MCF 10A (cell line): ENCODE results near the gene BNIP2. TPM values are rescaled to one million over a fixed set of nuclear protein-coding genes. Genes with fewer than 3 reads are reported as not detected.

Experiments
- BruUV-seq: library from RNA; stranded (reverse); fragments of 400-500 nt; replicated peaks from 2 replicates; lab custom pipeline; 2021; lab: Mats Ljungman, UMichigan
- CTCF ChIA-PET: fragments of 300-600 bp; sonication (Branson Sonifier 250); formaldehyde crosslinking; extraction: SDS; loops from one replicate; lab custom pipeline; 2021; ENCODE audit warnings: antibody characterized with exemption, inconsistent platforms; lab: Yijun Ruan, JAX
- POLR2A ChIA-PET: fragments of 300-600, 350-650 bp; sonication (Branson Sonifier 250); formaldehyde crosslinking; extraction: SDS; loops from one replicate; lab custom pipeline; 2020; ENCODE audit warnings: antibody characterized with exemption, inconsistent platforms; lab: Yijun Ruan, JAX
- DNase-seq: peaks from one replicate; pipeline ENCODE4 v3.0.0-alpha.2; 2018; ENCODE audit not compliant: unreplicated experiment
- H3K27ac Mint-ChIP-seq: one replicate; pipeline ENCODE4 v1.8.0; 2022; ENCODE audit warnings: mild to moderate bottlenecking, low read depth, mixed read lengths; ENCODE audit not compliant: unreplicated experiment
- H3K27me3 Mint-ChIP-seq: one replicate; pipeline ENCODE4 v1.8.0; 2022; ENCODE audit warnings: mixed read lengths; ENCODE audit not compliant: insufficient read depth, unreplicated experiment
- H3K36me3 Mint-ChIP-seq: one replicate; pipeline ENCODE4 v1.8.0; 2022; ENCODE audit warnings: mild to moderate bottlenecking, moderate library complexity, mixed read lengths; ENCODE audit not compliant: insufficient read depth, unreplicated experiment
- H3K4me1 Mint-ChIP-seq: one replicate; pipeline ENCODE4 v1.8.0; 2022; ENCODE audit warnings: mixed read lengths; ENCODE audit not compliant: insufficient read depth, unreplicated experiment
- H3K4me3 Mint-ChIP-seq: one replicate; pipeline ENCODE4 v1.8.0; 2022; ENCODE audit warnings: mild to moderate bottlenecking, moderate library complexity, mixed read lengths; ENCODE audit not compliant: unreplicated experiment
- H3K9me3 Mint-ChIP-seq: one replicate; pipeline ENCODE4 v1.8.0; 2022; ENCODE audit warnings: mixed read lengths; ENCODE audit not compliant: unreplicated experiment
- intact Hi-C: fragments of 100-400 bp; cut with micrococcal nuclease; formaldehyde crosslinking; loops from 2 replicates; pipeline ENCODE4 v1.14.1; 2022
- total RNA-seq: library from RNA; stranded (reverse); gene quantifications from 2 replicates; pipeline ENCODE4 v1.2.3, GENCODE V29; 2022
- TF ChIP-seq, protein P1 (sequence below): fragments of 200-600 bp; IDR thresholded peaks from one replicate; pipeline ENCODE4 v1.8.0; 2022; ENCODE audit warnings: antibody characterized with exemption, mild to moderate bottlenecking; ENCODE audit not compliant: unreplicated experiment

Gene BNIP2
- total RNA-seq, 1 experiment from 2014 or later = 91.5 TPM

DNA sequence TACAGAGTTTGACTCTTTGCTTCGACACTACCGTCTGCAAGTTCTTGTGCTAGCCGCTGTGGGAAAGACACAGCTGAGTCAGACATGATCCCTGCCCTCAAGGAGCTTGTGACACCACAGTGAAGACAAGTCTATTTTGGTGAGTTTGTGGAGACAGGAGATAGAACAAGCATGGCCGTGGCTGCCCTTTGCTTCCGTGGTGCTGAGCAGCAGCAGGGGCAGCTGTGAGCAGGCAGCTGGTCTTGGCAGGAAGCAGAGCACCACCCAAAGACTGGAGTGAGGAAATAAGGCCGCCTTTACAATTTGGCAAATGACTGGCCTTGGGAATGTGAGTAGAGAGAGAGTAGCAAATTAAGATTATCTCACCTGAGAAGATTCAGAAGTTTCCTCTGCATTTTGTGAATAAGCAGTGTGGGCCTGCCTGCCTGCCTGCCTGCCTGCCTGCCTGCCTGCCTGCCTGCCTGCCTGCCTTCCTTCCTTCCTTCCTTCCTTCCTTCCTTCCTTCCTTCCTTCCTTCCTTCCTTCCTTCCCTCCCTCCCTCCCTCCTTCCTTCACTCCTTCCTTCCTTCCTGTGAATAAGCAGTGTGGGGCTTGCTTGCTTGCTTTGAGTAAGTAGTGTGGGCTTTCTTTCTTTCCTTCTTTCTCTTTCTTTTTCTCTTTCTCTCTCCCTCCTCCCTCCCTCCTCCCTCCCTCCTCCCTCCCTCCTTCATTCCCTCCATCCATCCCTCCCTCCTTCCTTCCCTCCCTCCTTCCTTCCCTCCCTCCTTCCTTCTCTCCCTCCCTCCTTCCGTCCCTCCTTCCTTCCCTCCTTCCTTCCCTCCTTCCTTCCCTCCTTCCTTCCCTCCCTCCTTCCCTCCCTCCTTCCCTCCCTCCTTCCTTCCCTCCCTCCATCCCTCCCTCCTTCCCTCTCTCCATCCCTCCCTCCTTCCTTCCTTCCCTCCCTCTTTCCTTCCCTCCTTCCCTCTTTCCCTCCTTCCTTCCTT, 79.1 kb downstream of the BNIP2 start:
- POLR2A ChIA-PET = interaction anchor here (0.6 kb wide), 1 partner anchor 1054 kb away, joined by 3 read pairs; no protein-coding TSS in a partner anchor
- H3K9me3 Mint-ChIP-seq = no peaks in the 10 kb centered on the region
- H3K27ac Mint-ChIP-seq = no peak overlapping the region
- DNase-seq = no peak
- no peak overlapping the region for H3K4me3 Mint-ChIP-seq
- H3K36me3 Mint-ChIP-seq = no peaks in the 10 kb centered on the region
- H3K27me3 Mint-ChIP-seq = peaks cover 8% of the 10 kb centered on the region
- peaks cover 15% of the 10 kb centered on the region for H3K4me1 Mint-ChIP-seq
- no TSS peak for BruUV-seq
- CTCF ChIA-PET = interaction anchor here (0.8 kb wide), 1 partner anchor 54 kb away, joined by 5 read pairs; no protein-coding TSS in a partner anchor
- intact Hi-C loops = no loop called here
- TF ChIP-seq, protein P1, sequence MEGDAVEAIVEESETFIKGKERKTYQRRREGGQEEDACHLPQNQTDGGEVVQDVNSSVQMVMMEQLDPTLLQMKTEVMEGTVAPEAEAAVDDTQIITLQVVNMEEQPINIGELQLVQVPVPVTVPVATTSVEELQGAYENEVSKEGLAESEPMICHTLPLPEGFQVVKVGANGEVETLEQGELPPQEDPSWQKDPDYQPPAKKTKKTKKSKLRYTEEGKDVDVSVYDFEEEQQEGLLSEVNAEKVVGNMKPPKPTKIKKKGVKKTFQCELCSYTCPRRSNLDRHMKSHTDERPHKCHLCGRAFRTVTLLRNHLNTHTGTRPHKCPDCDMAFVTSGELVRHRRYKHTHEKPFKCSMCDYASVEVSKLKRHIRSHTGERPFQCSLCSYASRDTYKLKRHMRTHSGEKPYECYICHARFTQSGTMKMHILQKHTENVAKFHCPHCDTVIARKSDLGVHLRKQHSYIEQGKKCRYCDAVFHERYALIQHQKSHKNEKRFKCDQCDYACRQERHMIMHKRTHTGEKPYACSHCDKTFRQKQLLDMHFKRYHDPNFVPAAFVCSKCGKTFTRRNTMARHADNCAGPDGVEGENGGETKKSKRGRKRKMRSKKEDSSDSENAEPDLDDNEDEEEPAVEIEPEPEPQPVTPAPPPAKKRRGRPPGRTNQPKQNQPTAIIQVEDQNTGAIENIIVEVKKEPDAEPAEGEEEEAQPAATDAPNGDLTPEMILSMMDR = no peak

Other genes with a start within 250 kb of the BNIP2 start
- not detected in 2 replicates for gene GCNT3, start 77.5 kb downstream of the BNIP2 start, total RNA-seq
- 152 and 165 TPM in 2 replicates for gene GTF2A2, start 31.8 kb downstream of the BNIP2 start, total RNA-seq